Measurements from ENCODE around the gene ARHGAP5.

DNA sequence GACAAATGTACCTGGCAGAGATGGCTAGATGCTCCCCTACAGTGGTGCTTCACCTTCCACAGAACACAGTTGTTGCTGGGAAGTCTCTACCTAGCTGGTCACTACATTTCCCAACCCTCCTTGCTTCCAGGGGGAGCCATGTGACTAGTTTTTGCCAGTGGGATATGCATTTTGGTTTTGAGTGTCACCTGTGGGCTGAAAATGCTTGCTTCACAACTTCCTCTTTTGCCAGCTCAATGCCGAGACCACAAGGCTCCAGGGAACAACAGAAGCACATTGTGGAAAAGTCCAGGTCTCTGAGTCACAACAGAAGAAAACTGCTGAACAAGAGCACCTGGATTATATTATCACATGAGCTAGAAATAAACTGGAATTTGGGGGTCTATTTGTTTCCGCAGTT is 48.5 kb upstream of the ARHGAP5 start:
- TF ChIP-seq CTCF (IDR thresholded peaks at IDR 0.05) (no peak), REST (IDR thresholded peaks at IDR 0.05; ENCODE audit: insufficient read depth in 1 of 2, low read depth in 2 of 2, low read length in 1 of 2) (no peak), POLR2AphosphoS5 (IDR thresholded peaks at IDR 0.05; ENCODE audit: low read depth, low read length) (no peak), TCF7L2 (IDR thresholded peaks at IDR 0.05; ENCODE audit: low read depth, low read length) (no peak)

All from Panc1 (cell line).